Ovary (tissue), 9 donors: Measurements from ENCODE around the gene CDCP1. TPM values are rescaled to one million over a fixed set of nuclear protein-coding genes. Genes with fewer than 3 reads are reported as not detected.
"Not testable (repeated sequence)": the region's sequence is repeated elsewhere in the genome, so short reads cannot be mapped to it uniquely, and the experiment has no call there.

Source experiments
- DNase-seq, 5 donors: peaks; one replicate each; pipeline ENCODE4 v3.0.0-alpha.2; 2019 to 2020
- H3K27ac ChIP-seq, 2 donors: fragments of 200-600 bp; one replicate each; pipeline versions ENCODE4 v1.5.1 to v1.8.0; 2019 to 2022
- H3K27me3 ChIP-seq: fragments of 200-600 bp; one replicate; pipeline ENCODE4 v1.8.0; 2022
- H3K36me3 ChIP-seq: fragments of 200-600 bp; sonication (generic); one replicate; pipeline ENCODE4 v1.5.1; 2019
- H3K4me1 ChIP-seq: one replicate; pipeline ENCODE4 v1.8.1; 2013; ENCODE audit warnings: mild to moderate bottlenecking, moderate library complexity; ENCODE audit not compliant: insufficient read depth
- H3K4me3 ChIP-seq: fragments of 200-600 bp; sonication (generic); one replicate; pipeline ENCODE4 v1.5.1; 2017
- H3K9me3 ChIP-seq, 2 donors: fragments of 200-600 bp in 1 of 2; sonication (generic) in 1 of 2; one replicate each; pipeline versions ENCODE4 v1.5.1 to v1.8.1; 2013 to 2019; ENCODE audit warnings: mild to moderate bottlenecking in 1 of 2, moderate library complexity in 1 of 2
- EP300 ChIP-seq: sonication (generic); formaldehyde crosslinking; IDR thresholded peaks from one replicate; pipeline ENCODE4 v1.6.1; 2017; ENCODE audit warnings: antibody characterized with exemption
- POLR2A ChIP-seq: fragments of 450-650 bp; IDR thresholded peaks from one replicate; pipeline ENCODE4 v1.6.1; 2017; ENCODE audit warnings: antibody characterized with exemption, mild to moderate bottlenecking, moderate library complexity
- WGBS, 3 donors: extraction: QIAGEN DNeasy Blood & Tissue Kit in 1 of 3; methylation state at CpG; one replicate each; pipeline versions ENCODE4 v1.1.5 to v1.1.7; 2013 to 2017; 5-methylcytosine and 5-hydroxymethylcytosine counted together
- intact Hi-C, 4 donors: fragments of 100-400 bp; cut with DNase I; formaldehyde crosslinking; loops; one replicate each; pipeline versions ENCODE4 v1.11.0 to v1.15.1; 2022 to 2023
- polyA plus RNA-seq, 2 donors: library from polyadenylated mRNA; stranded (reverse); fragments of 200-250 nt in 1 of 2; fragments of 350-450 nt in 1 of 2; fragmentation: Illumina TruSeq in 1 of 2; extraction: RNeasy Lipid Tissue Mini Kit (QIAGEN cat#74804) in 1 of 2; gene quantifications; one replicate each; pipeline ENCODE4 v1.2.3, GENCODE V29; 2013 to 2014
- total RNA-seq, 7 donors: library from RNA; depleted of rRNA in 2 of 7; stranded (reverse); fragments of >200 nt in 2 of 7; fragmentation: NEBNext Ultra II Directional in 3 of 7; extraction: Animal tissue kit (Norgen Biotek cat#: 25700) in 3 of 7; gene quantifications; one replicate each; pipeline versions ENCODE4 v1.1.0 to v1.2.4, GENCODE V29; 2016 to 2023
- TF ChIP-seq, protein P1 (sequence below), 3 donors: fragments of 450-650 bp in 2 of 3; fragments of 200-600 bp in 1 of 3; IDR thresholded peaks; one replicate each; pipeline versions ENCODE4 v1.5.1 to v1.8.0; 2016 to 2022; ENCODE audit warnings: antibody characterized with exemption in 3 of 3, mild to moderate bottlenecking in 1 of 3
- donor health status: DM: no; HTN: no; CAD: no; lungs with moderate emphysema.
- donor health status: DM: no; HTN: no; CAD: no.
- donor health status: Bipolar disorder and iron deficiency.
- donor health status: DM: yes; HTN: yes; CAD: no.
- donor health status: DM: no; HTN: no; CAD: no.
- donor health status: DM: yes; HTN: yes; CAD: no.

The CDCP1 gene
- total and polyA plus RNA-seq, 9 donors, result 0.12 to 14.4 (median 1.7) TPM

- Histone ChIP-seq H3K9me3 (no peaks in the 10 kb centered on the region), H3K4me1 (no peaks in the 10 kb centered on the region), H3K27me3 (no peaks in the 10 kb centered on the region), H3K4me3 (no peak overlapping the region), H3K27ac (no peak overlapping the region), H3K36me3 (no peaks in the 10 kb centered on the region)
- no peak for DNase-seq
- WGBS, 3 donors, result 45 to 51% (median 48%) methylated on average over 2 of the region's 2 CpGs
- intact Hi-C loops, result no loop called here
- TF ChIP-seq EP300 (no peak), POLR2A (no peak)
- TF ChIP-seq, protein P1, sequence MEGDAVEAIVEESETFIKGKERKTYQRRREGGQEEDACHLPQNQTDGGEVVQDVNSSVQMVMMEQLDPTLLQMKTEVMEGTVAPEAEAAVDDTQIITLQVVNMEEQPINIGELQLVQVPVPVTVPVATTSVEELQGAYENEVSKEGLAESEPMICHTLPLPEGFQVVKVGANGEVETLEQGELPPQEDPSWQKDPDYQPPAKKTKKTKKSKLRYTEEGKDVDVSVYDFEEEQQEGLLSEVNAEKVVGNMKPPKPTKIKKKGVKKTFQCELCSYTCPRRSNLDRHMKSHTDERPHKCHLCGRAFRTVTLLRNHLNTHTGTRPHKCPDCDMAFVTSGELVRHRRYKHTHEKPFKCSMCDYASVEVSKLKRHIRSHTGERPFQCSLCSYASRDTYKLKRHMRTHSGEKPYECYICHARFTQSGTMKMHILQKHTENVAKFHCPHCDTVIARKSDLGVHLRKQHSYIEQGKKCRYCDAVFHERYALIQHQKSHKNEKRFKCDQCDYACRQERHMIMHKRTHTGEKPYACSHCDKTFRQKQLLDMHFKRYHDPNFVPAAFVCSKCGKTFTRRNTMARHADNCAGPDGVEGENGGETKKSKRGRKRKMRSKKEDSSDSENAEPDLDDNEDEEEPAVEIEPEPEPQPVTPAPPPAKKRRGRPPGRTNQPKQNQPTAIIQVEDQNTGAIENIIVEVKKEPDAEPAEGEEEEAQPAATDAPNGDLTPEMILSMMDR (IDR thresholded peaks at IDR 0.05), result no peak
Observed at GRCh38 chr3:45148921-45149320, 2.7 kb upstream of the CDCP1 start.

- no peaks in the 10 kb centered on the region for H3K9me3 ChIP-seq
- H3K27ac ChIP-seq, result no peak overlapping the region
- TF ChIP-seq, protein P1 (IDR thresholded peaks at IDR 0.05), result no peak
- TF ChIP-seq EP300 (no peak), POLR2A (no peak)
- DNase-seq, result no peak
- no peaks in the 10 kb centered on the region for H3K27me3 ChIP-seq
- intact Hi-C loops, result no loop called here
- H3K36me3 ChIP-seq, result no peaks in the 10 kb centered on the region
- H3K4me1 ChIP-seq, result no peaks in the 10 kb centered on the region
- H3K4me3 ChIP-seq, result peak overlapping the region; percentile 51
- 9 to 12% (median 10%) methylated on average over 15 of the region's 15 CpGs for whole genome bisulfite sequencing, 3 donors
Observed at GRCh38 chr3:45145223-45145622, 955 bp downstream of the CDCP1 start.

DNA sequence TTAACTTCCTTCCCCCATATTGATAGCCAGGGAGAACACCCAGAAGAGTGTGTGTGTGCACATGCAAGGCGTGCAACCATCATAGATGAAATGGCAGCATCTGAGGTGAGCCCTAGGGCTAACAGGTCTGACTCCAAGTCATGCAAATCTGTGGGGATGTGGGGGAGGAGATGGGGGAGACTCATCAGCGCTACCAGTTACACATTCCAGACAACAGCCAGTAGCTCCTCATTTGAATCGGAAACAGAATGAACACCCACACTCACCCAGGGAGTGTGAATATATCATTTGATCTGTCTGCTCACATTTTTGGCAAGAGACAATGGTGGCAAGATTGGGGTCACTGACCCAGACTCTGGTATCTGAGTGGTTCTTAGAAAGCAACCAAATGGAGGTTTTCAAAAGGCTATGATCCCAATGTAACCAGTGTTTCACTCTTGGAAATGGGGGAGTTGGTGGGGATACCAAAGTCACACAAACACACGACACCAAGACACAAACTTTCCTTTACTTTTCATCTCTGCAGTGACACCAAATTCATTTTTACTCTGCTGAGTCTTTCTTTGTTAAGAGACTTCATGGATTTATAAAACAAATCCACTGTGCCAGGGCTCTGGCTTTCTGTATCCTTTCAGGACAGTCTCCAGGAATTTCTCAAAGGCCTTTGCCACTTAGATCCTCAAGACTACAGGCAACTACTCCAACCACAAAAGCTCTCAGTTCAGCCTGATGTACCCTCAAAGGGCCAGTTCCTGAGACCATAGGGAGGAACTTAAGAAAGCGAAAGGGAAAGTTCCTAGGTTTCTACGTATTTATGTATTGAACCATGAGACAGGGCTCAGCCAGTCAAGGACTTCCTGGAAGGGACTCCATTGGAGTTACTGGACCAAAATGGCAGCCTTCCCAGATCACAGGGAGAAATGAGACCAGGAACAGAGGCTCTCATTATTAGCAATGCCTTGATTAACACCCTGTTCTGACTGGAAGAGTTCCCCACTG lies 2.2 kb downstream of the CDCP1 start:
- no peak overlapping the region for H3K27ac ChIP-seq
- intact Hi-C loops, result no loop called here
- no peaks in the 10 kb centered on the region for H3K27me3 ChIP-seq
- H3K9me3 ChIP-seq, result no peaks in the 10 kb centered on the region
- no peaks in the 10 kb centered on the region for H3K4me1 ChIP-seq
- DNase-seq, result no peak
- no peaks in the 10 kb centered on the region for H3K36me3 ChIP-seq
- no peak overlapping the region for H3K4me3 ChIP-seq
- TF ChIP-seq POLR2A (no peak), EP300 (no peak)
- TF ChIP-seq, protein P1 (IDR thresholded peaks at IDR 0.05), result no peak
- 83 to 95% (median 86%) methylated on average over 6 of the region's 6 CpGs for WGBS, 3 donors

GRCh38 chr3:45140770-45141155 lies 5.4 kb downstream of the CDCP1 start:
- WGBS, 3 donors, result 86 to 93% (median 89%) methylated on average over 4 of the region's 4 CpGs

More at GRCh38 chr3:45140770-45141155, 5.4 kb downstream of the CDCP1 start:
- H3K9me3 ChIP-seq, DNase-seq, H3K27me3 ChIP-seq, H3K36me3 ChIP-seq, H3K27ac ChIP-seq, H3K4me1 ChIP-seq, H3K4me3 ChIP-seq, intact Hi-C loops: not testable (repeated sequence)
